CD4-positive, alpha-beta T cell treated with Interleukin-17A for 4 hours (primary cell): ENCODE measurements around the gene TUBB8.
"Not testable (repeated sequence)": the region's sequence is repeated elsewhere in the genome, so short reads cannot be mapped to it uniquely, and the experiment has no call there.

Source experiments
- DNase-seq: peaks from one replicate; pipeline ENCODE4 v3.0.0-alpha.2; 2020; ENCODE audit warnings: mixed read lengths

The TUBB8 gene

DNA sequence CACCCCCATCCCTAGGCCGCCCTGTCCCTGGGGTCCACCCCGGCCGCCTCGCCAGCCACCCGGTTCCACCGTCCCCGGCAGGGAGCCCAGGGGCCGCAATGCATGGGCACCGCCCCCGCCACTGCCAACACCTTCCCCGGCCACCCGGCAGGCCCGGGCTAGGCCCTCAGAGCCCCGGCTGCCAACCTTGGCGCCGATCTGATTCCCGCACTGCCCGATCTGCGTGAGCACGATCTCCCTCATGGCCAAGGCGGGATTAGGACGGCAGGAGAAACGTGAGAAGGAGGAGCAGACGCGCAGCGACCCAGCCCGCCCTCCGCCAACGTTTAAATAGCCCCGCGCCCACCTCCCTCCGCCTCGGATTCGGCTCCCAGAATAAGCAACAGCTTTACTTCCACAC is at the start of gene TUBB8:
TUBB8 (minus strand) TSS at position 301 of the 400 bp plus-strand sequence; CDS start at position 243, 58 bp downstream.
- DNase-seq: no peak

DNA sequence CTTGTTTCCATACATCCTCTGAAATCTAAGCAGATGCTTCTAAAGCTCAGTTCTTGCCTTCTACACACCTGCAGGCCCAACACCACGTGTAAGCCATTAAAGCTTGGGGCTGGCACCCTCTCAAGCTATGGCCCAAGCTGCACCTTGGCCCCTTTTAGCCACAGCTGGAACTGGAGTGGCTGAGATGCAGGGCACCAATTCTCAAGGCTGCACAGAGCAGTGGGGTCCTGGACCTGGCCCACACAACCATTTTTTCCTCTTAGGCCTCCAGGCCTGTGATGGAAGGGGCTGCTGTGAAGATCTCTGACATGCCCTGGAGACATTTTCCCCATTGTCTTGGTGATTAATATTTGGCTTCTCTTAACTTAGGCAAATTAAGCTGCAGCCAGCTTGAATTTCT is 47.4 kb upstream of the TUBB8 start:
- DNase-seq: no peak

DNA sequence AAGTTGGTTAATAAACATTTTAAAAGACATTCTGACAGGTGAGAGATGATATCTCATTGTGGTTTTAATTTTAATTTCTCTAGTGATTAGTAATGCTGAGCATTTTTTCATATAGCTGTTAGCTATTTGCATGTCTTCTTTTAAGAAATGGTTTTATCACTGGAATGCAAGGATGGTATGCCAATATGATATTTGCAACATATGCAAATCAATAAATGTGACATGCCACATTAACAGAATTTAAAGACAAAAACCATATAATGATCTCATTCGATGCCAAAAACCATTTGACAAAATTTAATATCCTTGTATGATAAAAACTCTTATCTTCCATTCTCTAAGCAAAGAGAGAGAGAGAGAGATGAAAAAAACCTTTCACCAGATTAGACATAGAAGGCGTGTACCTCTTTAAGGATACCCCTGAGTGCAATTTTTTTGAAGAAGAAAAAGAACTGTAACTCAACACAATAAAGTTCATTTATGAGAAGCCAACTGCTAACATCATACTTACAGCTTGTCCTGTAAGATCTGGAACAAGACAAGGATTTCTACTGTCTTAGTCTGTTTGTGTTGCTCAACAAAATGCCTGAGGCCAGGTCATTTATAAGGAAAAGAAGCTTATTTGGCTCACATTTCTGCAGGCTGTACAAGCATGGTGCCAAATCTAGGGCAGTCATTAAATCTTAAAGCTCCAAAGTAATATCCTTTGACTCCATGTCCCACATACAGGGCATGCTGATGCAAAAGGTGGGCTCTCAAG is 46.4 kb upstream of the TUBB8 start:
- DNase-seq: no peak

DNA sequence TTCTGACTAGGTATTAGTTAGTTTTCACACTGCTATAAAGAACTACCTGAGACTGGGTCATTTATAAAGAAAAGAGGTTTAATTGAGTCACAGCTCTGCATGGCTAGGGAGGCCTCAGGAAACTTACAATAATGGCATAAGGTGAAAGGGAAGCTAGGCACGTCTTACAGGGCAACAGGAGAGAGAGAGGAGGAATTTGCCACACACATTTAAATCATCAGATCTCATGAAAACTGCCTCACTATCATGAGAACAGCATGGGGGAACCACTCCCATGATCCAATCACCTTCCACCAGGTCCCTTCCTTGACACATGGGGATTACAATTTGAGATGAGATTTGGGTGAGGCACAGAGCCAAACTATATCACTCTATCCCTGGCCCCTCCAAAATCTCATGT is 45.5 kb upstream of the TUBB8 start:
- no peak for DNase-seq

DNA sequence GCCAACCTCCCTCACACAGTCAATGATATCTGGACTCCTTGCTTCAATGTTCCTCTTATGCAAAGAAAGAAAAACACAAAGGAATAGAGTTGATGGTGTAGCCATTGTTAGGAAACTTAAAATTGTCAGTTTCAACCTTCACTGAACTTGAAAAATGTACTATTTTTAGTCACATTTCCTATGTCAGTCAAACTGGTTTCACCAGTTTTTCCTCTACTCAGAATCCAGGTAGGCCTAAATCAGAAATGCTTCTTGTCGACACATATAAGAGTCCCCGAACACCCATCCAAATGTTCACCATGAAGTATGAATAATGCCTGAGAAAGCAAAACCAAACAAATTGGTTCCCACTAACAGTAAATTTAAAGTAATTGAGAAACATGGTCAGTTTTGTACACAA is 43.8 kb upstream of the TUBB8 start:
- DNase-seq: no peak

DNA sequence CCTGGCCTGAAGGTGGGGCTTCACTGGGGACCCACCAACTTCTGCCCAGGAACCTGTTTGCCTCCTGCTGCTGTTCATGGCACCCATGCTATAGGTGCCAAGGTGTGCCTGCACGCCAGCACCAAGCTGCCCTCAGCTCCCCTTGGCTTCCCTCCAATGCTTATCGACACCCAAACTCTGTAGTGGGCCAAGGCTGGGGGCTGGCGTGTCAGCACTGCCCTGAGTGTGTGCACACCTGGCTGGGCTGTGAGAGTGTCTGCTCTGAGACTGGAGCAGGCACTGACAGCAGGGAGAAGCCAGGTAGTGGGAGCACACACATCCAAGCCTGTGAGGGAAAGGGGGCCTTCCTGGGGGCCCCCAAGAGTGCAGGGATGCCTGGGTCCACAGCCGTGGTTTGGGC is 43.1 kb upstream of the TUBB8 start:
- DNase-seq: no peak

DNA sequence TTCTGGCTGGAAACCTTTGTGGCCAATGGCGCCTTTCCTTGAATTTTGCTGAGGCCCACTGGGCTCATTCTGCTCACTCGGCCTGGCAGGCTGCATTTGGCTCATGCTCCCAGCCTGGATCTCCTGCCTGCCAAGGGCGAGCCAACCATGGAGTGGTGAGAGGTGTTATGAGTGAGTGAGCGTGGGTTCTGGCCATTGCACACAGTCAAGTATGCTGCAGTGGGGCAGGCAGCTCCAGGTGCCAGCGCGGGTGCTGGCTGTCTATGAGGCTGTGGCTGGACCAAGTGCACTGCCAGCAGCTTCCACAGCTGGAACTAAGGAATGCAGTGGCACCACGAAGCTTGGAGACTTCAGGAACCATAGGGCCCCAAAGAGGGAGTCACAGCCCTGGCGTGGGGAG is 42.2 kb upstream of the TUBB8 start:
- DNase-seq: no peak

DNA sequence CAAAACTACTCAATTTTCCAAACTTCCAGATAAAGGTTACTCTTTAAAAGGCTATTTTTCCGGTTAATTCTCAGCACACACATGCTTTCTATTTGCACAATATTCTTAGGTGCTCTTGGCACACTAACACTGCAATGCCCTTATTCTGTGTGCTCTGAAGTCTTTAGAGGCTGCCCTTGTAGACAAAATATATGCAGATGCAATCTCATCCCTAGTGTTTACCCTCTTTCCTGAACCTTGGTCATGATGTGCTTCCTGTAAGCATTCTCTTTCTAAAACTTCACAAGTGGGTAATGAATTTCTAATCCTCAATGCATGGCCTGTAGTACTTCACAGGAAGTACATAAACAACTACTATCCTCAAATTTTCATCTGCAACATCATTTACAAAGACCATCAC is 41.1 kb upstream of the TUBB8 start:
- DNase-seq: no peak

DNA sequence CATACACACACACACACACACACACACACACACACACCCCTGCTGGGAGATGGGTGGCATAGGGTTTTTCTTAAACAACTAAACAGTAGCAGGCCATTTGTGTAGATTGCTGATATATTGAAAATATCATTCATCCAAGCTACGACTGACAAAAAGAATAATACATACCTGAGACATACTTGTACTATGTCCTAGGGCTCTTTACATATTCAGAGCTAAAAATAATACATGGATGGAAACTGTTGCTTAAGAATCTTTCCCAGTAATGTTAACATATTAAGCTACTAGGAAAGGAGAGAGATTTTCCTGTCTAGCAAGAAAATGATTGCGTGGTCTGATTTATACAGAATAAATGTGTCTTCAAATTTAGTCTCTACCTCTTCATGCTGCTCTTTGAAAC is 40.2 kb upstream of the TUBB8 start:
- no peak for DNase-seq

DNA sequence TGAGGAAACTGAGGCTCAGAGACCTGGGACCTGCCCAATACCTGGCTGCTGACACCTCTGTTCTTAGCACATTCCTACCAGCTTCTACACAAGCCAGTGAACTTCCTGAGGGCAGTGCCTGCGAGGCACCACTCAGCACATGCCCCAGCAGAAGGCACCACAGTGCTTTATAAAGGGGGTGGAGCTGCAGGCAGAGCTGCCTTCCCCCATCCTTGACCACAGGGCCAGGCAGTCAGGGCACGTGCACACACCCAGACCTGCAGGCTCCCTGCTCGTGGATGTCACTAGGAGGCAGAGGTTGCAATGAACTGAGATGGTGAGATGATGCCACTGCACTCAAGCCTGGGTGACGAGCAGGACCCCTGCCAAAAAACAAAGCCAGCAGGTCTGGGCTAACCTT is 39.2 kb upstream of the TUBB8 start:
- DNase-seq: no peak

DNA sequence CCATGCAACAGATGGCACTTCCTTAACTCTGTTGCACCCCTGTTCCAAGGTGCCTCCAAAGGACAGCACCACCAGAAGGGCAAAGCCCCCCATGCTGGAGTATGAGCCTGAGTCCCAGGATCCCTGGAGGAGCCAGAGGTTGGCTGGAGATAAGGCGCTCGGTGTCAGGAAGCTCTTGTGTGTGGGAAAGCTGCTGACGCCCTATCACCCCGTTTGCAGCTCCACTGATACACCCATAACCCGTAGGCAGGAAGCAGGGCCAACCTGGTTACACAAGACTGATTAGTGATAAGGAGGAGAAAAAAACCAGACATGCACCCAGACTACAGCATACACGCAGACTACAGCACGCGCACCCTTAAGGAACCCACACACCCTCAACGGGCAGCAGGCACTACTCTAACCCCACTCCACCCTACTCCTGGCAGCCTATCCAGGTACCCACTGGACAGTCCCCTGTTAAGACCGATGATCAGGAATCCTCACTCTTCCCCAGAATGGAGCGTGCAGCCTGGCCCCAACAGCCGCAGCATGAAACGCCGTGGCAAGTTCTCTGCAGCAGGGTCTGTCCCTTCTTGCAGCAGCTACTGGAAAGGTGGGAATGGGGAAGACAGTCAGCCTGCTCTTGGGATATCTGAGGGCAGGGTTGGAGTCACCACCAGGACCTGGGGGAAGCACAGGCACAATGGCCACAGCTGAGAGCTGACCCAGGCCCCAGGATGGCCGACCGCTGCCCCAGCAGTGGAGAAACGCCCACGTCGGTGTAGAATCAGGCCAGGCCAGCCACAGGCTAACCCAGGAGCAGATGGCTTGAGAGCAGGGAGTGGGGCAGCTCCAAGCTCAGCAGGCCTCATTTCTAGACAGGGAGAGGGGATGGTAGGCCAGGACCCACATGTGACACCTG is 38.3 kb upstream of the TUBB8 start:
- DNase-seq: peak; percentile 4

DNA sequence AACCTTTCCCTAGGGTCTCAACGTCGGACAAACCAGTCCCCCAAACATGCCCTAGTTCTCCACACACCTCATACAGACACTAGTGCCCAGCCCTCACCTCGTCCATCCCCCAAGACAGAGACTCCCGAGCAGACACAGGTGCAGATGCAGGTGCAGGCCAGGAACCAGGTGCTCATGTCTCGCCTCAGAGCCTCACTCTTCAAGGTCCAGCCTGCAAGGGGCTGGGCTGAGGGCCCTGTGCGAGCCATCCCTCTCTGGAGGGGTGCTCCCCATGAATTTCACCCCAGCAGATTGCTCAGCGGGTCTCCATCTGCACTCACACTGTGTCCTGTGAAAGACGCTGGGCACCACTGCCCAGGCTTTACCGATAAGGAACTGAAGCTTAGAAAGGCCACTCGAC is 36.9 kb upstream of the TUBB8 start:
- DNase-seq: no peak

DNA sequence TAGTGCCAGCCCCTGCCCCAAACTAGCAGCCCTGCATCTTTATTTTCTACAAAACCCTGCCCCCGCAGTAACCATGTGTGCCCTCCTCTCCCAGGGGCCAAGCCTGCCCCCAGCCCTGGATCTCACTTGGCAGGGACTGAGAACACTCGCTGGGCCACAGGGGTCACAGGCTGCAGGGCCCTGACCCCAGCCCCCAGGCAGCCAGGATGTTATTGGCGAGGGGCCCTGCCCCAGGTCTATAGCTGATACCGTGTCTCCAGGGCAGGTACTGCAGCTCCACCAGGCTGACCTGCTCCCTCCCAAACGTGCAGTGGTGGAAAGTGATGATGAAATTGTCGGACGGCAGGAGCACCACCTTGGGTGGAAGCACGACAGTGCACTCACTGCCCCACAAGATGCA is 35.9 kb upstream of the TUBB8 start:
- no peak for DNase-seq

DNA sequence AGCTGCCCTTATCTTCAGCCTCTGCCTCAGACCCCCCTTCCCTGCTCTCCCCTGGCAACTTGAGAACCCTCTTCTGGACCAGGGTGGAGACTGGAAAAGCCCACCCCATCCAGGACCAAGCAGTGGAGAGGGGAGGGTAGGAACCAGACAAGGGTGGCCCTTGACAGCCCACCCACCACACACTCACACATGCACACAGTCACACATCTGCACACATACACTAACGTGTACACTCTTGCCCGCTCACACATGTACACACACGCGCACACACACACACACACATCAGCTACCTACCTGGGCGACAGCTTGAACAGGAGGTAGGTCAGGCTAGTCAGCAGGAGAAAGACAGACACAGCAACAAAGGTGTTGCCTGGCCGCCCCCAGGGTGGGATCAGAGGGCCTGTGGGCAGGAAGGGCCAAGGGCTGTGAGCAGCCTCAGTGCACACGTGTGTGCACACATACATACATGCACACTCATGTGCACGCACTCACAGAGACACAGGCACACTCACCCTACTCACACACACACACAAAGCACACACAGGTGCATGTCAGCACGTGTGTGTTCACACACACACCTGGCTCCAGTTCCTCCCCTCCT is 34.9 kb upstream of the TUBB8 start:
- DNase-seq: no peak

DNA sequence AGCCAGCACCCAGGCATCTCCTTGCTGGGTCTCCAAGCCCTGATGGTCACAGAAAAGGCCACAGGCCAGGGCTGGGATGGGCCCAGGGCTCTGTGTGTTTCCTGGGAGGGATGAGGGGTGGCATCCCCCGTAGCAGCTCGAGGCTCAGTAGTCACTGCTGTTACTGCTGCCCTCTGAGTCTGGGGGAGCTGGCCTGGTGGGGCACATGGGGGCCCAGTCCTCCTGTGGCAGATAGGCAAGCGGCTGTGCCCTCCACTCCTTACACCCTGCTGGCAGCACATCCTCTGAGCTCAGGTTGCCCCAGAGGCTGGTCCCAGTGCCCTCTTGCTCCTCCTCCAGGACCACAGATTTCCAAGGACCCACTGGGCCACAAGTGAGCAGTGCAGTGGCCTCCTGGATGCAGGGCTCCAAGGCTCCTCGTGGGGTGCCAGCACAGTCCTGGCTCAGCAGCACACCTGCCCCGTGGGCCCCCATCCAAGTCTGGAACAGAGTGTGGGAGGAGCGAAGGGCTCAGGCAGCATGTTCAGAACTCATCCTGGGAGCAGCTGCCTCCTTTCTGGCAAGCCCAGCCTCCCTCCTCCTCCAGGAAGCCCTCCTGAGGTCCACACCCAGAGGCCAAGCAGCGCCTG is 31.5 kb upstream of the TUBB8 start:
- DNase-seq: no peak

DNA sequence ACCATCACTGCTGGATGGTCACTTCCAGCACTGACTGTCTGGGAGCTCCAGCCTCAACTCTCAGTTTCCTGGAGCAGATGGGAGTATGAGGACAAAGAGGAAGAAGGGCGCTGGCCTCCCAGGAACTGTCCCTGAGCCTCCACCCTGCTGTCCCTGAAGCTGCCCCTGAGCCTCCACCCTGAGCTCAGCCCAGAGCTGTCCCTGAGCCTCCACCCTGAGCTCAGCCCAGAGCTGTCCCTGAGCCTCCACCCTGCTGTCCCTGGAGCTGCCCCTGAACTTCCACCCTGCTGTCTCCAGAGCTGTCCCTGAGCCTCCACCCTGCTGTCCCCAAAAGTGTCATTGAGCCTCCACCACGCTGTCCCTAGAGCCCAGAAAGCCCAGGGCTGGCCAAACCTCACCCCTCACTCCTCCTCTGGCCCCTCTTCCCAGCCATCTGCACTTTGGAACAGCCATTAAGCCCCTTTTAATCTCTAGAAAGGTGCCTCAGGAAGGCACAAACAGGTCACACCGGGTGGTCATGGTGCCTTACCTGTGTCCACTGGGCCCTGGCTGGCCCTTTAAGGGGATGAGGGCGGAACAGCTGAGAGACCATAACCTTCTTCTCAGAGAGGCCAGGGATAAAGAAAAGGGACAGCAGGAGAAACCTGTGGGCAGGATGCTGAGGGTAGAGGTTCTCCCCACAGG is 30.6 kb upstream of the TUBB8 start:
- no peak for DNase-seq

DNA sequence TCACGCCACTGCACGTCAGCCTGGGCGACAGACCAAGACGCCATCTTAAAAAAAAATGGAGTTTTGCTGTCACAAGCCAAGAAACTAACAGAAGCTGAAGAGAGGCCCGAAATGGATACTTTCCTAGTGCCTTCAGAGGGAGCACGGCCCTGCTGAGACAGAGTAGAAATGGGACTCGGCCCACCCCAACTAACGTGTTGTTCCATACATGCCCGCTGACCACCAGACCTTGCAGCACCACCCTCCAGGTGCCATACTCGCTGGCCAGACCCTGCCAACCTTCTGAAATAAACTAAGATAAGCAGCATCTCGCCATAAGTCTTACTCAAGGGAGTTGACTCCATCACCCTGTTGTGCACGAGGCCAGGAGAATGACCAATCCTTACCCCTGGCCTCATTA is 29.5 kb upstream of the TUBB8 start:
- no peak for DNase-seq

DNA sequence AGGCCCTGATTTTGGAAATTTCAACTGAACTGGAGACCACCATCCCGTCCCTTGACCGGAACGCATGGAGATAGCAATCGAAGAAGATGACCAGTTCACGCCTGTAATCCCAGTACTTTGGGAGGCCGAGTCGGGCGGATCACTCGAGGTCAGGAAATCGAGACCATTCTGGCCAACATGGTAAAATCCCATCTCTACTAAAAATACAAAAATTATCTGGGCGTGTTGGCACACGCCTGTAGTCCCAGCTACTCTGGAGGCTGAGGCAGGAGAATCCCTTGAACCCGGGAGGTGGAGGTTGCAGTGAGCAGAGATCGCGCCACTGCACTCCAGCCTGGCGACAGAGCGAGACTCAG is 25.1 kb upstream of the TUBB8 start:
- DNase-seq: not testable (repeated sequence)

DNA sequence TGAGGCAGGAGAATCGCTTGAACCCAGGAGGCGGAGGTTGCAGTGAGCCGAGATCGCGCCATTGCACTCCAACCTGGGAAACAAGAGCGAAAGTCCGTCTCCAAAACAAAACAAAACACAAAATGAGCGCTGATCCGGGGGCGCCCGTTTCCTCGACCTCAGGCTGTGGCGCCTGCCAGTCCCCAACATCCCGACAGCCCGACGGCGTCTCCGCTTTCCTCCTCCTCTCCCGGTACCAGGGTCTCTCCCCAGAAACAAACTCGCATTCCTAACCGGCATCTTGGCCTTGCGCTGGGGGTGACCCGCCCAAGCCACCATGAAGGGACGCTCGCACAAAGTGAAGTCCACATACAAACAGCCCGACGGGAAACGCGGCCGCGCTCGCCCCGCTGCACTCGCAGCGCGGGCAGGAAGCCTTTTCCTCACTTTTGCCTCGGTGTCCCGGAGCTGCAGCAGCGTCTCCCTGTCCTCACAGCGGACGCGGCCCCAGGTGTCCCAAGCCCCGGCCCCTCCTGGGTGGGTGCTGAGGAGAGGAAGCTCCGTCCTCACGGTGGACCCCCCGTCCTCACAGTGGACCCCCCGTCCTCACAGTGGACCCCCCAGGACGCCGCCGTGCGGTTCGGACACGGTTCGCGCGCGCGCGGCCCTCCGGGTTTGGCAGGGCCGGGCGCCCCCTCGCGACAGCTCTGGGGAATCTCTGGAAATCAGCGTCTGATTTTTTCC is 24.6 kb upstream of the TUBB8 start:
- DNase-seq: peak; percentile 56

DNA sequence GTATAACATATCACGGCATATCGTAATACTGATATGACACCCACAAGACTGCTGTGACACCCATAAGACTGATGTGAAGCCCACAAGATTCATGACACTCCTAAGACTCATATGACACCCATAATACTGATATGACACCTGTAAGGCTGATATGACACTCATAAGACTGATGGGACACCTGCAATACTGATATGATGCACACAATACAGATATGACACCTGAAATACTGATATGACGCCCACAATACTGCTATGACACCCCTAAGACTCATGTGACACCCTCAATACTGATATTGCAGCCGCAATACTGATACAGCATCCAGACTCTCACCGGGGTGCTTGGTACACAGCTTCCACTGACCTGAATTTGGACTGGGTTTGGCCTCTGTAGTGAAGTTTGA is 19.1 kb upstream of the TUBB8 start:
- DNase-seq: not testable (repeated sequence)

DNA sequence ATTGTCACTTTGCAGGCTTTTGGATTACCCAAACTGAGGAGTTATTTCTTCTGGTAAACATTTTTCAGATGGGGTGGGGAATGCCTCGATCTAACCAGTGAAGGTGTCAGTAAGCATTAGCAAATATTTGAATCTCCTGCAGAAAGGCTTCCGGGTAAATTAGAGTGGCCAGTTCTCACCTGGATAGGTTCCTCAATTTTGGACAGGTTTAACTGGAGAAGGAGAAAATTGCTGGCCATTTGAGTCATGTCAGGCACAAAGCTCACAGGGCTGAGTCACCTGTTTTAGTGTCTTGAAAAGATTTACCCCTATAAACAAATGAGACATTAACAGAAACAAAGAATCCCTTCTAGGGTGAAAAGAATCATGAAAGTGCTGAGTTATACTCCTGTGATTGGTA is 830 bp upstream of the TUBB8 start:
- DNase-seq: not testable (repeated sequence)

DNA sequence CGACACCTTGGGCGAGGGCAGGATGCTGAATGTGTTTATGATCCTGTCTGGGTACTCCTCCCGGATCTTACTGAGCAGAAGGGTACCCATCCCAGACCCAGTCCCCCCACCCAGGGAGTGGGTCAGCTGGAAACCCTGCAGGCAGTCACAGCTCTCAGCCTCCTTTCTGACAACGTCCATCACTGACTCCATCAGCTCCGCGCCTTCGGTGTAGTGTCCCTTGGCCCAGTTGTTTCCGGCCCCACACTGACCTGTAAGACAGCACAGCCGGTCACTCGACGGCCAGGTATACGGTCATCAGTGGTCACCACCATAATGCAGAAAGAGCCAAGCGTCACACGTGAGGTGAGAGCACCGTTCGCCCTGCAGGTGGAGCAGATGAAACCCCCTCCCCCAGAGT is 1.2 kb downstream of the TUBB8 start:
- not testable (repeated sequence) for DNase-seq
